Mesothelial cell of epicardium (in vitro differentiated cells): ENCODE data around the gene PIK3CA. TPM values are rescaled to one million over a fixed set of nuclear protein-coding genes. Genes with fewer than 3 reads are reported as not detected.

Experiments used
- DNase-seq, 2 experiments: peaks; one replicate each; pipeline ENCODE4 v3.0.0; 2021; ENCODE audit warnings: low spot score in 2 of 2; ENCODE audit not compliant: unreplicated experiment in 2 of 2
- H3K27ac Mint-ChIP-seq: 2 replicates; pipeline ENCODE4 v1.8.0; 2021; ENCODE audit warnings: mixed read lengths
- H3K27me3 Mint-ChIP-seq: 2 replicates; pipeline ENCODE4 v1.8.0; 2021; ENCODE audit warnings: low read depth, mixed read lengths
- H3K36me3 Mint-ChIP-seq: 2 replicates; pipeline ENCODE4 v1.8.0; 2021; ENCODE audit warnings: mixed read lengths
- H3K4me1 Mint-ChIP-seq: 2 replicates; pipeline ENCODE4 v1.8.0; 2021; ENCODE audit warnings: mixed read lengths
- H3K4me3 Mint-ChIP-seq: 2 replicates; pipeline ENCODE4 v1.8.0; 2021; ENCODE audit warnings: mild to moderate bottlenecking, moderate library complexity, mixed read lengths
- H3K9me3 Mint-ChIP-seq: 2 replicates; pipeline ENCODE4 v1.8.0; 2021; ENCODE audit warnings: mixed read lengths
- CTCF ChIP-seq: fragments of 200-600 bp; sonication (generic); IDR thresholded peaks from one replicate; pipeline ENCODE4 v1.5.0; 2021; ENCODE audit warnings: antibody characterized with exemption; ENCODE audit not compliant: unreplicated experiment
- total RNA-seq: library from RNA; stranded (reverse); gene quantifications from 3 replicates; pipeline ENCODE4 v1.2.1, GENCODE V29; 2021

Gene PIK3CA
- total RNA-seq, 1 donor from 2014 or later, result 22.4 TPM

- no peak overlapping the region for H3K27ac Mint-ChIP-seq
- no peaks in the 10 kb centered on the region for H3K27me3 Mint-ChIP-seq
- no peak for DNase-seq
- peaks cover 16% of the 10 kb centered on the region for H3K4me1 Mint-ChIP-seq
- H3K9me3 Mint-ChIP-seq, result no peaks in the 10 kb centered on the region
- H3K4me3 Mint-ChIP-seq, result no peak overlapping the region
- no peaks in the 10 kb centered on the region for H3K36me3 Mint-ChIP-seq
- TF ChIP-seq CTCF, result no peak
These were observed 138.2 kb downstream of the PIK3CA start for GRCh38 chr3:179286331-179286730.

GRCh38 chr3:179288845-179289244 lies 140.7 kb downstream of the PIK3CA start:
- no peaks in the 10 kb centered on the region for H3K9me3 Mint-ChIP-seq
- no peak overlapping the region for H3K27ac Mint-ChIP-seq
- H3K36me3 Mint-ChIP-seq, result no peaks in the 10 kb centered on the region
- DNase-seq, result no peak
- no peaks in the 10 kb centered on the region for H3K27me3 Mint-ChIP-seq
- H3K4me1 Mint-ChIP-seq, result peaks cover 24% of the 10 kb centered on the region
- no peak for TF ChIP-seq CTCF
- H3K4me3 Mint-ChIP-seq, result no peak overlapping the region

GRCh38 chr3:179289295-179289694 lies 141.1 kb downstream of the PIK3CA start:
- no peaks in the 10 kb centered on the region for H3K9me3 Mint-ChIP-seq
- no peak for TF ChIP-seq CTCF

More at GRCh38 chr3:179289295-179289694, 141.1 kb downstream of the PIK3CA start:
- DNase-seq, result no peak
- no peaks in the 10 kb centered on the region for H3K36me3 Mint-ChIP-seq
- no peak overlapping the region for H3K4me3 Mint-ChIP-seq
- peak overlapping the region; percentile 4 for H3K27ac Mint-ChIP-seq
- no peaks in the 10 kb centered on the region for H3K27me3 Mint-ChIP-seq
- H3K4me1 Mint-ChIP-seq, result peaks cover 24% of the 10 kb centered on the region

Other genes with a start within 250 kb of the PIK3CA start
- 47.4 to 51.1 TPM (median 48.0 TPM) in 3 replicates for gene ZMAT3, start 76.5 kb upstream of the PIK3CA start, total RNA-seq
- gene KCNMB3, start 102.8 kb downstream of the PIK3CA start, total RNA-seq, result 4.1 to 5.2 TPM (median 4.9 TPM) in 3 replicates
- gene ZNF639, start 174.7 kb downstream of the PIK3CA start, total RNA-seq, result 38.8 to 40.6 TPM (median 40.2 TPM) in 3 replicates
- 61.0 to 65.5 TPM (median 64.7 TPM) in 3 replicates for gene MFN1, start 199.4 kb downstream of the PIK3CA start, total RNA-seq